NCI-H128 (cell line): ENCODE results near the gene PPM1N.

Source experiments
- DNase-seq: peaks from one replicate; lab custom pipeline; 2025; ENCODE audit not compliant: unreplicated experiment; lab: John Stamatoyannopoulos, UW

PPM1N gene

GRCh38 chr19:45498411-45499195 lies at the start of gene PPM1N:
PPM1N (plus strand) TSS chr19:45498443; CDS start chr19:45498473, 30 bp downstream.
- peak; percentile 14 for DNase-seq

GRCh38 chr19:45448887-45449299 lies 49.4 kb upstream of the PPM1N start:
- no peak for DNase-seq

- no peak for DNase-seq
Measured at GRCh38 chr19:45450012-45450333, 48.3 kb upstream of the PPM1N start.

GRCh38 chr19:45451131-45451849 lies 47.0 kb upstream of the PPM1N start:
- DNase-seq: no peak

- no peak for DNase-seq
Measured at GRCh38 chr19:45451850-45452387, 46.3 kb upstream of the PPM1N start.

GRCh38 chr19:45455707-45456499 lies 42.3 kb upstream of the PPM1N start:
- DNase-seq: no peak

GRCh38 chr19:45456500-45456815 lies 41.8 kb upstream of the PPM1N start:
- no peak for DNase-seq

- DNase-seq: no peak
Measured at GRCh38 chr19:45457776-45458175, 40.5 kb upstream of the PPM1N start.

GRCh38 chr19:45460807-45461347 lies 37.4 kb upstream of the PPM1N start:
- DNase-seq: no peak

- DNase-seq: no peak
Measured at GRCh38 chr19:45462174-45462573, 36.1 kb upstream of the PPM1N start.

- no peak for DNase-seq
Measured at GRCh38 chr19:45463241-45463640, 35.0 kb upstream of the PPM1N start.

- DNase-seq: no peak
Measured at GRCh38 chr19:45464274-45464673, 34.0 kb upstream of the PPM1N start.

GRCh38 chr19:45464852-45465441 lies 33.3 kb upstream of the PPM1N start:
- DNase-seq: no peak

GRCh38 chr19:45467115-45467455 lies 31.2 kb upstream of the PPM1N start:
- DNase-seq: no peak

- DNase-seq: peak; percentile 71
Measured at GRCh38 chr19:45467456-45468158, 30.6 kb upstream of the PPM1N start, which contains the start of gene FOSB. FOSB (plus strand) TSS chr19:45467996; CDS start chr19:45468587, 591 bp downstream.

- no peak for DNase-seq
Measured at GRCh38 chr19:45468159-45468651, 30.0 kb upstream of the PPM1N start.

- no peak for DNase-seq
Measured at GRCh38 chr19:45468803-45469131, 29.5 kb upstream of the PPM1N start.

GRCh38 chr19:45469132-45469944 lies 28.9 kb upstream of the PPM1N start:
- peak; percentile 83 for DNase-seq

GRCh38 chr19:45469945-45470761 lies 28.1 kb upstream of the PPM1N start:
- no peak for DNase-seq
